Activated naive CD8-positive, alpha-beta T cell treated with anti-CD3 and anti-CD28 coated beads for 36 hours (primary cell): ENCODE measurements around the gene BBS9. TPM values are rescaled to one million over a fixed set of nuclear protein-coding genes. Genes with fewer than 3 reads are reported as not detected.

Experiments
- DNase-seq: peaks from one replicate; pipeline ENCODE4 v3.0.0; 2021
- H3K27ac Mint-ChIP-seq: one replicate; pipeline ENCODE4 v1.8.0; 2022; ENCODE audit warnings: mild to moderate bottlenecking, moderate library complexity, mixed read lengths
- H3K27me3 Mint-ChIP-seq: one replicate; pipeline ENCODE4 v1.8.0; 2022; ENCODE audit warnings: mild to moderate bottlenecking, mixed read lengths
- H3K36me3 Mint-ChIP-seq: one replicate; pipeline ENCODE4 v1.8.0; 2021; ENCODE audit warnings: mild to moderate bottlenecking, mixed read lengths
- H3K4me1 Mint-ChIP-seq: one replicate; pipeline ENCODE4 v1.8.0; 2021; ENCODE audit warnings: mixed read lengths
- H3K4me3 Mint-ChIP-seq: one replicate; pipeline ENCODE4 v1.8.0; 2022; ENCODE audit warnings: mild to moderate bottlenecking, moderate library complexity, mixed read lengths
- H3K9me3 Mint-ChIP-seq: one replicate; pipeline ENCODE4 v1.8.0; 2022; ENCODE audit warnings: mixed read lengths
- total RNA-seq, 2 experiments: library from RNA; stranded (reverse); gene quantifications; one replicate each; pipeline ENCODE4 v1.2.3, GENCODE V29; 2021

BBS9 gene
- total RNA-seq, 2 experiments from 2014 or later = 4.3 to 5.9 TPM

- no peak for DNase-seq
- H3K4me3 Mint-ChIP-seq = no peak overlapping the region
Observed at GRCh38 chr7:33624215-33624614, 494.9 kb downstream of the BBS9 start.

GRCh38 chr7:33626869-33627268 is 497.5 kb downstream of the BBS9 start:
- Mint-ChIP-seq H3K27ac (no peak overlapping the region), H3K9me3 (no peaks in the 10 kb centered on the region), H3K4me3 (no peak overlapping the region), H3K36me3 (peaks cover 1% of the 10 kb centered on the region), H3K4me1 (no peaks in the 10 kb centered on the region), H3K27me3 (no peaks in the 10 kb centered on the region)
- DNase-seq = no peak

More at GRCh38 chr7:33624215-33624614, 494.9 kb downstream of the BBS9 start:
- Mint-ChIP-seq H3K27me3 (no peaks in the 10 kb centered on the region), H3K27ac (no peak overlapping the region), H3K4me1 (no peaks in the 10 kb centered on the region), H3K9me3 (peaks cover 12% of the 10 kb centered on the region), H3K36me3 (peaks cover 1% of the 10 kb centered on the region)

- peaks cover 1% of the 10 kb centered on the region for H3K36me3 Mint-ChIP-seq
- no peaks in the 10 kb centered on the region for H3K9me3 Mint-ChIP-seq
- no peaks in the 10 kb centered on the region for H3K4me1 Mint-ChIP-seq
- H3K27me3 Mint-ChIP-seq = no peaks in the 10 kb centered on the region
- no peak overlapping the region for H3K4me3 Mint-ChIP-seq
- H3K27ac Mint-ChIP-seq = no peak overlapping the region
- DNase-seq = no peak
Observed at GRCh38 chr7:33627741-33628140, 498.4 kb downstream of the BBS9 start.

- Mint-ChIP-seq H3K4me1 (no peaks in the 10 kb centered on the region), H3K4me3 (no peak overlapping the region), H3K36me3 (peaks cover 1% of the 10 kb centered on the region), H3K27ac (no peak overlapping the region), H3K9me3 (no peaks in the 10 kb centered on the region), H3K27me3 (no peaks in the 10 kb centered on the region)
- no peak for DNase-seq
Observed at GRCh38 chr7:33628894-33629293, 499.5 kb downstream of the BBS9 start.

GRCh38 chr7:33630359-33630758 is 501.0 kb downstream of the BBS9 start:
- H3K27ac Mint-ChIP-seq = no peak overlapping the region
- no peak for DNase-seq

GRCh38 chr7:33632322-33632721 is 503.0 kb downstream of the BBS9 start:
- H3K27ac Mint-ChIP-seq = no peak overlapping the region
- no peaks in the 10 kb centered on the region for H3K36me3 Mint-ChIP-seq
- no peak for DNase-seq
- H3K4me1 Mint-ChIP-seq = no peaks in the 10 kb centered on the region
- H3K27me3 Mint-ChIP-seq = no peaks in the 10 kb centered on the region
- no peaks in the 10 kb centered on the region for H3K9me3 Mint-ChIP-seq
- no peak overlapping the region for H3K4me3 Mint-ChIP-seq

More at GRCh38 chr7:33630359-33630758, 501.0 kb downstream of the BBS9 start:
- Mint-ChIP-seq H3K4me1 (no peaks in the 10 kb centered on the region), H3K36me3 (peaks cover 1% of the 10 kb centered on the region), H3K9me3 (no peaks in the 10 kb centered on the region), H3K27me3 (no peaks in the 10 kb centered on the region), H3K4me3 (no peak overlapping the region)

GRCh38 chr7:33632840-33633525 is 503.6 kb downstream of the BBS9 start:
- Mint-ChIP-seq H3K4me3 (no peak overlapping the region), H3K27me3 (no peaks in the 10 kb centered on the region), H3K9me3 (no peaks in the 10 kb centered on the region), H3K27ac (no peak overlapping the region), H3K36me3 (no peaks in the 10 kb centered on the region), H3K4me1 (no peaks in the 10 kb centered on the region)
- no peak for DNase-seq

- no peak for DNase-seq
- Mint-ChIP-seq H3K36me3 (no peaks in the 10 kb centered on the region), H3K27ac (no peak overlapping the region), H3K4me3 (no peak overlapping the region), H3K4me1 (no peaks in the 10 kb centered on the region), H3K27me3 (no peaks in the 10 kb centered on the region), H3K9me3 (no peaks in the 10 kb centered on the region)
Observed at GRCh38 chr7:33634606-33635005, 505.2 kb downstream of the BBS9 start.

GRCh38 chr7:33636359-33636758 is 507.0 kb downstream of the BBS9 start:
- no peak overlapping the region for H3K27ac Mint-ChIP-seq

GRCh38 chr7:33639552-33640197 is 510.3 kb downstream of the BBS9 start:
- Mint-ChIP-seq H3K27me3 (no peaks in the 10 kb centered on the region), H3K4me3 (no peak overlapping the region), H3K36me3 (peaks cover 2% of the 10 kb centered on the region), H3K9me3 (no peaks in the 10 kb centered on the region), H3K4me1 (no peaks in the 10 kb centered on the region), H3K27ac (no peak overlapping the region)
- no peak for DNase-seq

More at GRCh38 chr7:33636359-33636758, 507.0 kb downstream of the BBS9 start:
- Mint-ChIP-seq H3K36me3 (no peaks in the 10 kb centered on the region), H3K4me3 (no peak overlapping the region), H3K9me3 (no peaks in the 10 kb centered on the region), H3K4me1 (no peaks in the 10 kb centered on the region), H3K27me3 (no peaks in the 10 kb centered on the region)
- DNase-seq = no peak

- DNase-seq = no peak
- Mint-ChIP-seq H3K9me3 (no peaks in the 10 kb centered on the region), H3K36me3 (peaks cover 2% of the 10 kb centered on the region), H3K27me3 (no peaks in the 10 kb centered on the region), H3K4me3 (no peak overlapping the region), H3K4me1 (no peaks in the 10 kb centered on the region), H3K27ac (no peak overlapping the region)
Observed at GRCh38 chr7:33640741-33641140, 511.4 kb downstream of the BBS9 start.

GRCh38 chr7:33642312-33642711 is 512.9 kb downstream of the BBS9 start:
- no peaks in the 10 kb centered on the region for H3K4me1 Mint-ChIP-seq
- H3K9me3 Mint-ChIP-seq = no peaks in the 10 kb centered on the region
- H3K36me3 Mint-ChIP-seq = peaks cover 2% of the 10 kb centered on the region
- no peaks in the 10 kb centered on the region for H3K27me3 Mint-ChIP-seq
- H3K4me3 Mint-ChIP-seq = no peak overlapping the region
- H3K27ac Mint-ChIP-seq = no peak overlapping the region
- DNase-seq = no peak

- DNase-seq = no peak
- no peaks in the 10 kb centered on the region for H3K27me3 Mint-ChIP-seq
- no peak overlapping the region for H3K27ac Mint-ChIP-seq
- no peaks in the 10 kb centered on the region for H3K9me3 Mint-ChIP-seq
- H3K4me1 Mint-ChIP-seq = no peaks in the 10 kb centered on the region
- H3K4me3 Mint-ChIP-seq = no peak overlapping the region
- peaks cover 2% of the 10 kb centered on the region for H3K36me3 Mint-ChIP-seq
Observed at GRCh38 chr7:33643530-33643929, 514.2 kb downstream of the BBS9 start.

GRCh38 chr7:33644489-33644888 is 515.1 kb downstream of the BBS9 start:
- Mint-ChIP-seq H3K27ac (no peak overlapping the region), H3K4me3 (no peak overlapping the region), H3K27me3 (no peaks in the 10 kb centered on the region), H3K9me3 (no peaks in the 10 kb centered on the region), H3K4me1 (no peaks in the 10 kb centered on the region), H3K36me3 (peaks cover 2% of the 10 kb centered on the region)
- DNase-seq = no peak

- H3K27ac Mint-ChIP-seq = no peak overlapping the region
- H3K9me3 Mint-ChIP-seq = no peaks in the 10 kb centered on the region
- DNase-seq = no peak
- H3K36me3 Mint-ChIP-seq = peaks cover 2% of the 10 kb centered on the region
- no peaks in the 10 kb centered on the region for H3K27me3 Mint-ChIP-seq
- no peak overlapping the region for H3K4me3 Mint-ChIP-seq
- H3K4me1 Mint-ChIP-seq = no peaks in the 10 kb centered on the region
Observed at GRCh38 chr7:33645104-33645503, 515.7 kb downstream of the BBS9 start.

- Mint-ChIP-seq H3K4me3 (no peak overlapping the region), H3K27me3 (no peaks in the 10 kb centered on the region), H3K9me3 (no peaks in the 10 kb centered on the region), H3K4me1 (no peaks in the 10 kb centered on the region), H3K36me3 (peaks cover 2% of the 10 kb centered on the region), H3K27ac (no peak overlapping the region)
- no peak for DNase-seq
Observed at GRCh38 chr7:33646166-33646565, 516.8 kb downstream of the BBS9 start.
